GM19455 (cell line): Measurements from ENCODE around the gene HMGB2.
A peak's percentile ranks its signal among the peaks of the same experiment; 100 is the strongest.

Experiments used
- ATAC-seq: cut with Tn5 transposase; IDR thresholded peaks from one replicate; pipeline ENCODE4 v1.9.1; 2021; ENCODE audit not compliant: unreplicated experiment

The HMGB2 gene

GRCh38 chr4:173334085-173334890, at the start of gene HMGB2:
Gene HMGB2 (minus strand): TSS chr4:173334358. CDS start chr4:173333649, 709 bp downstream.
- peak; percentile 89 for ATAC-seq

GRCh38 chr4:173382349-173382748, 48.2 kb upstream of the HMGB2 start:
- no peak for ATAC-seq

GRCh38 chr4:173381610-173382009, 47.5 kb upstream of the HMGB2 start:
- no peak for ATAC-seq

- peak; percentile 51 for ATAC-seq
Measured at GRCh38 chr4:173380987-173381386, 46.8 kb upstream of the HMGB2 start.

- ATAC-seq: no peak
Measured at GRCh38 chr4:173379929-173380328, 45.8 kb upstream of the HMGB2 start.

- no peak for ATAC-seq
Measured at GRCh38 chr4:173374588-173374987, 40.4 kb upstream of the HMGB2 start.

- peak; percentile 26 for ATAC-seq
Measured at GRCh38 chr4:173371292-173372192, 37.4 kb upstream of the HMGB2 start.

GRCh38 chr4:173370477-173371291, 36.5 kb upstream of the HMGB2 start, which contains the start of gene SAP30:
Gene SAP30 (plus strand): TSS chr4:173370954. CDS start chr4:173371183, 229 bp downstream.
- peak; percentile 68 for ATAC-seq

GRCh38 chr4:173370130-173370476, 35.9 kb upstream of the HMGB2 start:
- peak; percentile 2 for ATAC-seq

- ATAC-seq: no peak
Measured at GRCh38 chr4:173367946-173368345, 33.8 kb upstream of the HMGB2 start.

- ATAC-seq: peak; percentile 10
Measured at GRCh38 chr4:173367285-173367684, 33.1 kb upstream of the HMGB2 start.

GRCh38 chr4:173365359-173365996, 31.3 kb upstream of the HMGB2 start:
- no peak for ATAC-seq

GRCh38 chr4:173362666-173363065, 28.5 kb upstream of the HMGB2 start:
- ATAC-seq: no peak

- ATAC-seq: no peak
Measured at GRCh38 chr4:173360587-173361221, 26.5 kb upstream of the HMGB2 start.

GRCh38 chr4:173357939-173358338, 23.8 kb upstream of the HMGB2 start:
- ATAC-seq: no peak

GRCh38 chr4:173347467-173347866, 13.3 kb upstream of the HMGB2 start:
- ATAC-seq: no peak

GRCh38 chr4:173346074-173346473, 11.9 kb upstream of the HMGB2 start:
- ATAC-seq: no peak

- ATAC-seq: no peak
Measured at GRCh38 chr4:173345648-173346047, 11.5 kb upstream of the HMGB2 start.

- ATAC-seq: no peak
Measured at GRCh38 chr4:173343832-173344397, 9.8 kb upstream of the HMGB2 start.

GRCh38 chr4:173337463-173337862, 3.3 kb upstream of the HMGB2 start:
- no peak for ATAC-seq
